ENCODE measurements around the gene DCST2.

DCST2 gene

GRCh38 chr1:154974808-154975408 lies 58.7 kb downstream of the DCST2 start:
- DNase-seq (ENCODE audit: low read depth), result peak; percentile 87

- DNase-seq (ENCODE audit: low read depth), result peak; percentile 91
Measured at GRCh38 chr1:154974102-154974807, 59.3 kb downstream of the DCST2 start, which contains the start of gene CKS1B. CKS1B (plus strand) TSS chr1:154974681; CDS start chr1:154974746, 65 bp downstream.

GRCh38 chr1:154973344-154974101 lies 60.1 kb downstream of the DCST2 start:
- DNase-seq (ENCODE audit: low read depth), result peak; percentile 86

- no peak for DNase-seq (ENCODE audit: low read depth)
Measured at GRCh38 chr1:154972517-154973343, 60.9 kb downstream of the DCST2 start.

- no peak for DNase-seq (ENCODE audit: low read depth)
Measured at GRCh38 chr1:154972213-154972516, 61.4 kb downstream of the DCST2 start.

- no peak for DNase-seq (ENCODE audit: low read depth)
Measured at GRCh38 chr1:154971341-154971998, 62.1 kb downstream of the DCST2 start.

GRCh38 chr1:154970631-154971340 lies 62.8 kb downstream of the DCST2 start, which contains the start of gene SHC1:
SHC1 (minus strand) TSS chr1:154970747; CDS start chr1:154970526, 221 bp downstream.
- no peak for DNase-seq (ENCODE audit: low read depth)

- no peak for DNase-seq (ENCODE audit: low read depth)
Measured at GRCh38 chr1:154969860-154970452, 63.6 kb downstream of the DCST2 start.

- DNase-seq (ENCODE audit: low read depth), result no peak
Measured at GRCh38 chr1:154969246-154969645, 64.3 kb downstream of the DCST2 start.

GRCh38 chr1:154968731-154969130 lies 64.8 kb downstream of the DCST2 start:
- DNase-seq (ENCODE audit: low read depth), result no peak

All from stimulated activated CD8-positive, alpha-beta memory T cell treated with anti-CD3 and anti-CD28 coated beads, Interleukin-4, amount 100 ng/mL, for 24 hours (primary cell).